Stimulated activated CD4-positive, alpha-beta T cell treated with anti-CD3 and anti-CD28 coated beads, Interleukin-15, amount 100 ng/mL, for 1 hour (primary cell): Measurements from ENCODE around the gene MARCHF3.

Experiments used
- DNase-seq, 2 donors: peaks; one replicate each; pipeline ENCODE4 v3.0.0-alpha.2; 2020; ENCODE audit warnings: low read depth in 1 of 2, low spot score in 1 of 2

The MARCHF3 gene

DNA sequence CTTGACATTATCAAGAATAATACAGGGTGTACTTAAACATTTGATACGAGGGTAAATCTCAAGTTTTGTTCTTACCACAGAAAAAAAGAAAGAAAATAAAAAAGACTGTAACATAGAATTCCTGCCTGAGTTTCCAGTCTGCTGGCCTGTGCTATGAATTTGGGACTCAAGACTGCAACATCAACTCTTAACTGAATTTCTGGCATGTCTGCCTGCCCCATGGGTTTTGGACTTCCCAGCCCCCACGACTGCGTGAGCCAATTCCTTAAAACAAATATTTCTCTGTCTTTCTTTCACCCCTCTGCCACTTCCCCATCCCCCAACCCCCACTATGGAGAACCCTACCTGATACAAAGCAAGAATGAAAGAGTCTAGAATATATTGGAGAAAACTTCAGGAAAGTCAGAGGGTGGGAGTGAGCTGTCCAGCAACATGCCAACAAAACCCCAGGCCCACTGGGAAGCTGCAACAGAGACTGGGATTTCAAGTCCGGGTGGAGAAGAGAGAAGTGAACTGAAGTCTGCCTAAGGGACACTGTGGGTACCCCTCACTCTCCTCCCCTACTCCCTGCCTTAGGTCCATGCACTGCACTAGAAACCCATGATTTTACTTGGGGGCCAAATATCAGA, 43.0 kb downstream of the MARCHF3 start:
- DNase-seq: no peak

DNA sequence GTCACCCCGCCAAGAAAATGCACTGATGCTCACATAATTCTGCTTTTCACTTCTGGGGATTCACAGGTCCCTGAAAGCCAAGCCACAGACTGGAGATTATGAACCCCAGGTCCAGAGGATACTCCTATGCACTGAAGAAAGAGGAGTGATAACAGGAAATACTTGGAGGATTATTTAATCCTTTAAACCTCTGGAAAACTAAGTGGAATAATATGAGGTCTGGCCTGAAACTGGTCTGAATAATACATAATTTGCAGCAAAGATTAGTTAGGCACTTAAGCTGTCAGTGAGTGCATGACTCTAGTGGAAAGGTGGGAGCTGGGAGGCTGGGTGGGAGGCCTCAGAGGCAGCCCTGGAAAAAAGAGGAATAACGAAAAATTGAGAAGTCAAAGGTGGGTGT, 45.7 kb downstream of the MARCHF3 start:
- DNase-seq: no peak

DNA sequence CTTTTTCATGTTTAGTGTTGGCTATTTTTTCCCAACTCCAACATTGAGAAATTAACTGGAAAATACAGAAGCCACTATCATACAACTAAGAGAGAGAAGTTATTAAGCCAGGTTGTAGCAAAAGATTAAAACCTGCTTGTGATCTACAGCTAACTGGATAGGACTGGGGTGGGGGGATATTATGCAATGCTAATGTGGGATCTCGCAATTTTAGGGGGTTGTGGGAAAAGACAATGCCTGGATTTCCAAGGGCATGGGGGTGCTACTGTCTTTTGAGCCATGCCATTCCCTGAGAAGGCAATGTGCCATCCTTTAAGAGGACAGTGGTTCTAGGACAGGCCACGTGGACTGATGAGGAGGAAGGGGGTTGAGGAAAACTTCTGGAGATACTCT, 46.5 kb downstream of the MARCHF3 start:
- no peak for DNase-seq

DNA sequence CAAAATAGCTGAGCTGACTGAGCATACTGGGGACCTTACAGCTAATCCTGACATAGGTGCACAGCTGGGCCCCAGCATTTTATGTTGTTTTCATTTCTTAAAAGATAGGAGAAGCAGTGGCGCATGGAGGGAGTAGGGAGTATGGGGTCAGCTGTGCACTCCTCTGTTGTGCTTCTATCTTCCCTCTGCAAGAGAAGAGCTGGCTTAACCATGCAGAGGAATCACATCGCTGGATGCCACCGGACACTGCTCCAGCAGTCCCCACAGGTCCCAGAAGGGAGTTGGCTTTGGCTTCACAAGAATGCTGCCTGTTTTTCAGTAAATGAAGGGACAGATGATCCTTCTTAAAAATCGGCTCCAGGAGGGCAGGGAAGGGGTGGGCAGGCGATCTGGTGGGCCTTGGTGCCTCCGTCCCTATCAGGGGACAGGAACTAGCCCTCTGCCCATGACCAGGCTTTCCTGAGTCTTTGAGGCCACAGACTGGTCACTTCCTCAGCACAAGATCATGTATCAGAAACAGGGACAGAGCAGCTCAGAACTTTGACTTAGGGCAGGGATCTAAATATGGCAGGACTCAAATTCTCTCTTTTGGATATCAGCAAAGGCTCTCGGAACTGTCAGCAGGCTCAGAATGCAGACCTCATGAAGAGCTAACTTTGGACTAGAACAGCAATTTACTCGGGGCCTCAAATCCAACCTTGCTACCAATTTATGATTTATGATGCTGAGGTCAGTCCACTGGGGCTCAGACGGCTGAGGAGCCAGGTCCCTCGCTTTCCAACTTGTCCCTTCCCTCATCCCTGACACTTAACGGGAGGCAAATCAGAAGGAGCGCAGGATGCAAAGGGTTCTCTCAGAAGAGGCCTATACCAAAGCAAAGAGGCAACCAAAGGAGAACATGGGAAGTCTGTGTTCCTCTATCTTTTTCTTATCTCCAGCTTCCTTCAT, 47.2 kb downstream of the MARCHF3 start:
- no peak for DNase-seq

GRCh38 chr5:126982202-126982601, 48.2 kb downstream of the MARCHF3 start:
- no peak for DNase-seq

GRCh38 chr5:126981701-126982100, 48.7 kb downstream of the MARCHF3 start:
- DNase-seq: no peak

DNA sequence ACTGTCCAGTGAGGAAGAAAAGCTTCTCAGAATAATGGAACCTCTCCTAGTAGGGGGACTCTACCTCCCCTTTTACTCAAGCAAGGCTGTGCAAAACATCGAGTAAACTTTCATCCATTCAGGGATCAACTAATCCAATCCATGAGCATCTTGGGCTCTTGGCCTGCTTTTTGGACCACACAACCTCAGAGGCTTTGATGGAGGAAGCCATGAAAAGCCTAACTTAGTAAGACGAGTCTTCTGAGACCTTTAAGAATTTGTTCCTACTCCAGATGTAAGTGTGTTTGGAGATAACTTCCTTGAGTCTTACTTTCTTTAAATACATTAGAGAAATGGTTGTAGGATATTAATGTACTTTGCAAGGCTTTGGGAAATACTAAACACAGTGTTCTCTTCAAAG, 49.1 kb downstream of the MARCHF3 start:
- DNase-seq: no peak

DNA sequence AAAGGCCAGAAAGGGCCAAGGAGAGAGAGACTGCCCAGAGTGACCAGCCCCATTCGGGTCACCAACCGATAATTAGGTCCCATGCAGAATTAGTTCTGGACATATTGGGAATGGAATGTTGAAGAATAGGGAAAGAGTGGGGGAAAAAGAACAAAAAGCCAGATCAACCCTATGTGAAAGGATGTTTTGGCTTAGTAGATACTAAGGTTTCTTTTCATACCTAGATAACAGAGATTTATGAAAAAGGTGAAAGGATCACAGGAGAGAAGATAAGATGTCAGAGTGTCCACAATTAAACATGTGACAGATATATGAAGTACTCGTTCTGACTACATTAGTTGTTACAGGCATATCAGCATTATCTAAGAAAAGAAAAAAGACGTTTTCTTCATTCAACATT, 52.1 kb downstream of the MARCHF3 start:
- no peak for DNase-seq

DNA sequence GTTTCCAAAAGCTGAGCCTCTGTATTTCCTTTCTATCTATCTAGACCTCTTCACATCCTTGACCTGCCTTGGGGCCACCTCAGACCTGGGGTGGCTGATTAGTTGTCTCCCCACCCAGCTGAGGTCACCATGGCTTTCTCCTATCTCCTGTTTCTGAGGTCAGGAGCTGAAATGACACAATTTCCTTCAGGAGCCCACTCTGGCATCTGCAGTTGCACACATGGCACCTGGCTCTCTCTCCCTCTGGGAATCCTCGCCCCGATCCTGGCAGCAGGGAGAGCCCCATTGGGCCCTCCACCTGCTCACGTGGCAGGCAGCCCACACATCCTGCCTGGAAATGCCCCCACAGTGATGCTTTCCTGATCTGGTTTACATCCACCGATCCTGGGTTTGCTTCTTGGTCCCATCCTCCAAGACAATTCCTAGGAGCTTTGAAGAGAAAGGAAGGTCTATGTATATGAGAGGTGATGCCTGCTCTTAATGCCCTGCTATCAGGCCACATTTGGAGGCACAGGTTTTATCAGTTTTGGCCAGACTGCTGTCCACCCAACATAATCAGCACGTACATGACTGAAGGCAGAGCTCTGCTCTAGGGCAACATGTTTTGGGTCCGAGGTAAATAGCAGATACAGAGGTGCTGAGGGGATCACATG, 53.7 kb downstream of the MARCHF3 start:
- DNase-seq: no peak

DNA sequence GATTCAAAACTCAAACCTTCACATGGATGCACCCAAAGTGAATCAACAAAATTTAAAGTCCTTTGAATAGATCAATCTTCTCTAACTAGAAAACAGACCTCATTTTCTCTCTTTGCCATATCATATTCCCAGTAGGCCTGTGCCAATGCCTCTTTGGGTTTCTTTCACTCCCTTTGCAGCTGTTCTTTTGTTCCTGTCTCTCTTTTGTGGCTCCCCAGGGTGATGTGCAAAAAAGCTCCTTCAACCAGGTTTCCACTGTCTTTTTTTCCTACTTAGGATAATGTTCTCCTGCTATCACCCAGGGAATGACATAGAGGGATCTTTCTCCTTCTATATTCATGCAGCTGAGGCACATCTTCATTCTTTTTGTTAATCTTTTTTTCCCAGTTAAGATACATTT, 54.6 kb downstream of the MARCHF3 start:
- no peak for DNase-seq

DNA sequence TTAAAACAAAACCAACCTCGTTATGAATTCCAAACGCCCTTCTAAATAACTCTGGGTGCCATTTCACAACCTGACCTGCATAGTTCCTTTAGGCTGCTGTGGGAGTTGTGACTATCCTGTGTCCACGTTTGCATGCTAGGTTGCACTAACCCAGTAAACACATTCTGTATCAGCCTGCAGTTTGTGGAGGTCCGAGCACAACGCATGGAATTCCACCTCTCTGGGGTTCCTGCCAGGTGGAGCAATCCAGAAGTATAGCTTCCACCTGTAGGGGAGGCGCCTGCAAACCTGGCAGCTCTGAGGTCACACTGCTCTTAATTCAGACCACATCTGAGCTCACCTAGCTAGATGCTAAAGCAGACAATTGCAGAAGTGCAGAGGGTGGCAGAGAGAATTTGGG, 57.2 kb downstream of the MARCHF3 start:
- no peak for DNase-seq

GRCh38 chr5:126972062-126972895, 58.1 kb downstream of the MARCHF3 start:
- no peak for DNase-seq

DNA sequence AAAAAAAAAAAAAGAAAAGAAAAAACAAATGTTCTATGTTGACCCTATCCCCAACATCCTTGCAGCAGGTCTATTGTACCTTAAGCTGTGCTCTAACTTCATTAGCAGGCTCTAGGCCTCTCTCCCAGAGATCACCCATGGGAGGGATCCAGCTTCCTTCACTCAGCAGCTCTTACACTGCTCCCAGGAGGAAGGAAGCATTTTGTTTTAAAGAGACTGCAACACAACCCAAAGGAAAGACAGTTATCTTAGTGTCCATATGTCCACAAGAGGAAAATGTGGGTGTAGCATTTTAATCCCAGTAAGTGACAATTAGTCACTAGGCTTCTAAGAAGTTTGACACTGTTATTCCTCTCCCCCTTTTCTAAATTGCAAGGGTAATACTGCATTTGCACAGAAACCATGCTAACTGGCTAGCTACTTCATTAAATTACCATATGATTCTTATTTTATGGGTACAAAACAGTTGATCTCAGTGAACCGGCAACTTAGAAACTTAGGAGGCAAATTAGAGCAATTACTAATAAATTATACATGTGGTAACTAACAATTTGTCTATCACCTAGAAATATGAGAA, 58.8 kb downstream of the MARCHF3 start:
- no peak for DNase-seq

- no peak for DNase-seq
Measured at GRCh38 chr5:126970517-126971017, 59.8 kb downstream of the MARCHF3 start.

DNA sequence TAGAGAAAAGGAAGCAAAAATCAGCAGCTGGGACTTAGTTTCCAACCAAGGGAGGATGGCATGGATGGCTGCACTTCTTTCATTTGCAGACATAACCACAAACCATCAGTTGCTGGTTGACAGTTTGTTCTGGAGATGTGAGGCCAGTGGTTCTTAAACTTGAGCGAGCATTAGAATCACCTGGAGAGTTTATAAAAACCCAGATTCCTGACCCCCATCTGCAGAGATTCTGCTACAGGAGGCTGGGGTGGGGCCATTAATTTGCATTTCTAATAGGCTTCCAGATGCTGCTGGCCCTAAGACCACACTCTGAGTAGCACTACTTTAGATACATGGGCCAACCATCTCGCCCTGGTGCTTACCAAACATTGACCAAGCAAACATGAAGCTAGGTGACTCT, 60.8 kb downstream of the MARCHF3 start:
- DNase-seq: no peak

GRCh38 chr5:126967808-126968466, 62.4 kb downstream of the MARCHF3 start:
- no peak for DNase-seq

- DNase-seq: no peak
Measured at GRCh38 chr5:126965487-126965886, 64.9 kb downstream of the MARCHF3 start.

DNA sequence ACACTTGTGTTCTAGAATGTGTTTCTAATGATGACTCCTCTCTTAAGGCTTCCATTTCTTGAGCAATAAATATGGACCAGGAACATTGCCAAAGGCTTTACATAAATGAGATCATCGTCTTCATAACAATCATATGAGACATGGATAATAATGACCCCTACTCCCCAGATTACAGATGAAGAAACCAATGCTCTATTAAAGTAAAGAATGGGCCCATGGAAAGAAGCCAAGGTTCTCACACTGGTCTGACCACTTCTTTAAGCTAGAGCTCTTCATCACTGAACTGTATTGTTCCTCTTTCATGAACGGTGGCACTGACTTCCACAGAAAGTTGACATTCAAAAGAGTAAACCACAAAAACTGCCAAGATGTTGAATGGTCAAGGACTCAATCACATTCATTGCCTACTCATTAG, 65.3 kb downstream of the MARCHF3 start:
- DNase-seq: no peak

DNA sequence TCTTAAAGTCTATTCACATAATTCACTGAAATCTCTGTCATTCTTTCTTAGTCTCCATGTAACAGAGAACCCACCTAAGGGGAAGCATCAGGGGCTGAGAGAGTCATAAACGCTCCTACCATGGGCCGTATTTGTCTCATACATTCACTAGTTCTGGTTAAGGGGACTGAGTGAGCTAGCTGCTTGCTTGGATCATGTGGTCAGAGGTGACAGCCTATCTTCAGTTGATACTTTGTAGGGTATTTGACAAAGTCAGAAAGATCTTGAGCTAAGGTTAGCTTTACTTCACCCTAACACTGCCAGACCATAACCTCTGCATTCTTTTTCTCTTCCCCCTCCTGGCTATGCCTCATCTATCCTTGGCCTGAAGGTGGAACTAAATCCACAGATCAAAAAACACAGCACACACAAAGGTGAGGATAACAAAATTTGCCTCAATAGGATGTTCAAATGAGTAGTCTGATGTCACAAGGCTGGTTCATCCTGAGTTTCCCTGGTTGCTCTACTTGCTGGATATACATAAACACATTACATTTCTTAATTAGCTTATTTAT, 66.5 kb downstream of the MARCHF3 start:
- no peak for DNase-seq

- no peak for DNase-seq
Measured at GRCh38 chr5:126961702-126962101, 68.7 kb downstream of the MARCHF3 start.
